Esophagus mucosa (tissue), 1 donor: ENCODE data around the gene CNIH3. TPM values are rescaled to one million over a fixed set of nuclear protein-coding genes. Genes with fewer than 3 reads are reported as not detected.

Source experiments
- ATAC-seq: fragments of 200-7000 bp; cut with Tn5 transposase; one replicate; pipeline ENCODE4 v1.9.1; 2020
- total RNA-seq: library from RNA; stranded (reverse); gene quantifications from one replicate; pipeline ENCODE4 v1.2.4, GENCODE V29; 2023
- donor health status: DM: yes; HTN: yes; CAD: no.

Gene CNIH3
- total RNA-seq, 1 donor from 2014 or later, result 2.1 TPM

GRCh38 chr1:224747578-224747977, 131.5 kb downstream of the CNIH3 start:
- ATAC-seq, result peak; percentile 33

GRCh38 chr1:224749916-224750315, 133.8 kb downstream of the CNIH3 start:
- no peak for ATAC-seq

- ATAC-seq, result no peak
These were observed 135.7 kb downstream of the CNIH3 start for GRCh38 chr1:224751624-224752311.

GRCh38 chr1:224753491-224753890, 137.4 kb downstream of the CNIH3 start:
- ATAC-seq, result no peak

GRCh38 chr1:224755586-224755985, 139.5 kb downstream of the CNIH3 start:
- ATAC-seq, result no peak

- no peak for ATAC-seq
These were observed 141.4 kb downstream of the CNIH3 start for GRCh38 chr1:224757508-224757907.

- ATAC-seq, result no peak
These were observed 143.0 kb downstream of the CNIH3 start for GRCh38 chr1:224759135-224759534.

- ATAC-seq, result no peak
These were observed 143.6 kb downstream of the CNIH3 start for GRCh38 chr1:224759681-224760091.

GRCh38 chr1:224760163-224760562, 144.0 kb downstream of the CNIH3 start:
- no peak for ATAC-seq

GRCh38 chr1:224761245-224761644, 145.1 kb downstream of the CNIH3 start:
- no peak for ATAC-seq

- no peak for ATAC-seq
These were observed 145.9 kb downstream of the CNIH3 start for GRCh38 chr1:224762046-224762445.

- ATAC-seq, result no peak
These were observed 146.6 kb downstream of the CNIH3 start for GRCh38 chr1:224762701-224763100.

- no peak for ATAC-seq
These were observed 147.1 kb downstream of the CNIH3 start for GRCh38 chr1:224763126-224763775.

GRCh38 chr1:224766266-224766665, 150.1 kb downstream of the CNIH3 start:
- ATAC-seq, result no peak

- ATAC-seq, result no peak
These were observed 150.9 kb downstream of the CNIH3 start for GRCh38 chr1:224767031-224767430.

- ATAC-seq, result no peak
These were observed 151.6 kb downstream of the CNIH3 start for GRCh38 chr1:224767676-224768075.

GRCh38 chr1:224768971-224769370, 152.9 kb downstream of the CNIH3 start:
- no peak for ATAC-seq

- no peak for ATAC-seq
These were observed 153.6 kb downstream of the CNIH3 start for GRCh38 chr1:224769452-224770335.

- no peak for ATAC-seq
These were observed 154.2 kb downstream of the CNIH3 start for GRCh38 chr1:224770336-224770693.

GRCh38 chr1:224773646-224774045, 157.5 kb downstream of the CNIH3 start:
- ATAC-seq, result no peak

- ATAC-seq, result peak; percentile 52
These were observed 158.3 kb downstream of the CNIH3 start for GRCh38 chr1:224774378-224774777.

- no peak for ATAC-seq
These were observed 161.1 kb downstream of the CNIH3 start for GRCh38 chr1:224777180-224777579.

- ATAC-seq, result no peak
These were observed 163.4 kb downstream of the CNIH3 start for GRCh38 chr1:224779536-224779935.
